H1 (cell line): ENCODE data around the gene CCL7. TPM values are rescaled to one million over a fixed set of nuclear protein-coding genes. Genes with fewer than 3 reads are reported as not detected.

Source experiments
- CTCF ChIA-PET: fragments of 300-600 bp; sonication (Branson Sonifier 250); formaldehyde crosslinking; loops from one replicate; lab custom pipeline; 2021; ENCODE audit not compliant: partially characterized antibody; lab: Charles Lee
- POLR2A ChIA-PET: fragments of 300-600 bp; sonication (Branson Sonifier 250); formaldehyde crosslinking; loops from one replicate; lab custom pipeline; 2021; ENCODE audit warnings: inconsistent platforms; ENCODE audit not compliant: partially characterized antibody; lab: Charles Lee
- DNase-seq, 2 experiments: peaks; one replicate each; pipeline versions ENCODE4 v3.0.0 to v3.0.0-alpha.2; 2010 to 2022; ENCODE audit warnings: low spot score in 2 of 2, low read depth in 1 of 2, mixed read lengths in 1 of 2
- FAIRE-seq: peaks from 2 replicates; lab custom pipeline; 2011; peaks lifted over from hg19 to GRCh38; lab: Jason Lieb, UNC
- H2AFZ ChIP-seq: 2 replicates; pipeline ENCODE4 v1.8.1; 2012; ENCODE audit warnings: low read length, inconsistent platforms
- H2AK5ac ChIP-seq: 2 replicates; pipeline ENCODE4 v1.6.1; 2013; ENCODE audit warnings: low read depth, low read length
- H2BK120ac ChIP-seq: replicated peaks from 2 replicates; pipeline ENCODE3; 2013; ENCODE audit warnings: low read depth, low read length, inconsistent platforms
- H2BK12ac ChIP-seq: 2 replicates; pipeline ENCODE4 v1.6.1; 2013; ENCODE audit warnings: low read depth, low read length
- H2BK15ac ChIP-seq: 2 replicates; pipeline ENCODE4 v1.6.1; 2013; ENCODE audit warnings: low read length
- H2BK20ac ChIP-seq: 2 replicates; pipeline ENCODE4 v1.6.1; 2013; ENCODE audit warnings: low read length
- H2BK5ac ChIP-seq: 2 replicates; pipeline ENCODE4 v1.6.1; 2013; ENCODE audit warnings: low read depth, low read length
- H3K14ac ChIP-seq: 2 replicates; pipeline ENCODE4 v1.6.1; 2013; ENCODE audit warnings: inconsistent platforms; ENCODE audit not compliant: insufficient read length
- H3K18ac ChIP-seq: 2 replicates; pipeline ENCODE4 v1.6.1; 2013; ENCODE audit warnings: low read length; ENCODE audit errors: extremely low read depth
- H3K23ac ChIP-seq: 2 replicates; pipeline ENCODE4 v1.6.1; 2013; ENCODE audit warnings: inconsistent platforms; ENCODE audit not compliant: insufficient read length
- H3K23me2 ChIP-seq: 2 replicates; pipeline ENCODE4 v1.6.1; 2013; ENCODE audit warnings: low read depth, low read length
- H3K27ac ChIP-seq: 2 replicates; pipeline ENCODE4 v1.6.1; 2011; ENCODE audit warnings: low read depth, low read length, inconsistent platforms
- H3K27me3 ChIP-seq, 4 experiments: replicated peaks in 1 of 4; 1 replicate in 1 of 4; 2 replicates in 3 of 4; pipeline versions ENCODE4 v1.6.1 to v1.8.1; 2011 to 2013; ENCODE audit warnings: low read length in 3 of 4, mild to moderate bottlenecking in 3 of 4, inconsistent platforms in 2 of 4, mixed read lengths in 2 of 4, moderate library complexity in 1 of 4; ENCODE audit not compliant: control insufficient read depth in 3 of 4, insufficient read depth in 3 of 4; ENCODE audit errors: extremely low read depth in 1 of 4
- H3K36me3 ChIP-seq, 4 experiments: 2 replicates each; pipeline versions ENCODE4 v1.6.1 to v1.8.1; 2011 to 2013; ENCODE audit warnings: mild to moderate bottlenecking in 4 of 4, low read length in 3 of 4, moderate library complexity in 2 of 4, control low read depth in 1 of 4, inconsistent platforms in 1 of 4; ENCODE audit not compliant: insufficient read depth in 4 of 4, control insufficient read depth in 2 of 4
- H3K4ac ChIP-seq: replicated peaks from 2 replicates; pipeline ENCODE3; 2013; ENCODE audit warnings: low read length, low read depth, mixed read lengths, inconsistent platforms; ENCODE audit not compliant: insufficient read length
- H3K4me1 ChIP-seq, 4 experiments: replicated peaks in 1 of 4; 1 replicate in 1 of 4; 2 replicates in 3 of 4; pipeline versions ENCODE4 v1.6.1 to v1.8.1; 2011 to 2013; ENCODE audit warnings: low read length in 3 of 4, inconsistent platforms in 2 of 4, mixed read lengths in 1 of 4; ENCODE audit not compliant: insufficient read depth in 4 of 4, control insufficient read depth in 3 of 4
- H3K4me2 ChIP-seq, 2 experiments: 2 replicates each; pipeline versions ENCODE4 v1.6.1 to v1.8.1; 2011 to 2013; ENCODE audit warnings: low read depth in 2 of 2, low read length in 2 of 2, control low read depth in 1 of 2, inconsistent platforms in 1 of 2, mild to moderate bottlenecking in 1 of 2; ENCODE audit not compliant: insufficient read depth in 1 of 2
- H3K4me3 ChIP-seq, 4 experiments: fragments of 200-600, 300-600 bp in 1 of 4; sonication (generic), shearing (Covaris generic), sonication (Bioruptor Twin) in 1 of 4; 2 replicates each; pipeline versions ENCODE4 v1.5.1 to v1.8.1; 2011 to 2016; ENCODE audit warnings: low read length in 4 of 4, low read depth in 3 of 4, control low read depth in 2 of 4, inconsistent platforms in 2 of 4, mild to moderate bottlenecking in 2 of 4, mixed read lengths in 1 of 4, moderate library complexity in 1 of 4; ENCODE audit not compliant: insufficient read depth in 2 of 4; ENCODE audit errors: extremely low read depth in 1 of 4
- H3K56ac ChIP-seq: replicated peaks from 2 replicates; pipeline ENCODE3; 2013; ENCODE audit warnings: low read depth, mild to moderate bottlenecking, mixed read lengths, low read length, inconsistent platforms; ENCODE audit not compliant: insufficient read length
- H3K79me1 ChIP-seq: 2 replicates; pipeline ENCODE4 v1.6.1; 2013; ENCODE audit warnings: low read depth, low read length, control low read depth
- H3K79me2 ChIP-seq, 2 experiments: 2 replicates each; pipeline versions ENCODE4 v1.6.1 to v1.8.1; 2012 to 2013; ENCODE audit warnings: low read length in 2 of 2, mild to moderate bottlenecking in 2 of 2, inconsistent platforms in 1 of 2; ENCODE audit not compliant: insufficient read depth in 2 of 2, control insufficient read depth in 1 of 2
- H3K9ac ChIP-seq, 4 experiments: replicated peaks in 1 of 4; 1 replicate in 1 of 4; 2 replicates in 3 of 4; pipeline versions ENCODE4 v1.6.1 to v1.8.1; 2011 to 2013; ENCODE audit warnings: low read depth in 3 of 4, low read length in 3 of 4, control low read depth in 2 of 4, mild to moderate bottlenecking in 2 of 4, moderate library complexity in 2 of 4, inconsistent platforms in 1 of 4; ENCODE audit errors: extremely low read depth in 1 of 4
- H3K9me3 ChIP-seq, 2 experiments: 2 replicates each; pipeline versions ENCODE4 v1.6.1 to v1.8.1; 2012 to 2013; ENCODE audit warnings: mild to moderate bottlenecking in 2 of 2, moderate library complexity in 2 of 2, control low read depth in 1 of 2, inconsistent platforms in 1 of 2, low read depth in 1 of 2, low read length in 1 of 2, mixed read lengths in 1 of 2; ENCODE audit not compliant: insufficient read depth in 2 of 2
- H4K20me1 ChIP-seq, 2 experiments: replicated peaks in 1 of 2; 2 replicates each; pipeline versions ENCODE3 to v1.8.1; 2011 to 2013; ENCODE audit warnings: inconsistent platforms in 2 of 2, low read length in 2 of 2, mild to moderate bottlenecking in 1 of 2; ENCODE audit not compliant: insufficient read depth in 2 of 2, control insufficient read depth in 1 of 2
- H4K5ac ChIP-seq: 2 replicates; pipeline ENCODE4 v1.6.1; 2013; ENCODE audit warnings: low read length, low read depth, mixed read lengths, inconsistent platforms; ENCODE audit not compliant: insufficient read length
- H4K8ac ChIP-seq: 2 replicates; pipeline ENCODE4 v1.8.0; 2013; ENCODE audit warnings: mild to moderate bottlenecking, moderate library complexity, low read length, inconsistent platforms; ENCODE audit not compliant: insufficient read depth; ENCODE audit errors: extremely low read depth
- H4K91ac ChIP-seq: replicated peaks from 2 replicates; pipeline ENCODE3; 2013; ENCODE audit warnings: low read length, mixed read lengths, inconsistent platforms; ENCODE audit not compliant: insufficient read length
- ATF2 ChIP-seq: IDR thresholded peaks from 2 replicates; pipeline ENCODE4 v1.6.1; 2012; ENCODE audit warnings: low read length, inconsistent platforms
- CREB1 ChIP-seq: IDR thresholded peaks from 2 replicates; pipeline ENCODE4 v1.6.1; 2012; ENCODE audit warnings: inconsistent platforms
- GABPA ChIP-seq: IDR thresholded peaks from 2 replicates; pipeline ENCODE4 v1.6.1; 2011; ENCODE audit warnings: mild to moderate bottlenecking, low read length, moderate library complexity, borderline replicate concordance; ENCODE audit not compliant: insufficient read depth
- HDAC6 ChIP-seq: IDR thresholded peaks from one replicate; pipeline ENCODE4 v1.7.1; 2012; ENCODE audit warnings: low read depth, mild to moderate bottlenecking, inconsistent platforms, low read length, moderate library complexity
- MAFK ChIP-seq: IDR thresholded peaks from 2 replicates; pipeline ENCODE4 v1.6.1; 2012; ENCODE audit warnings: low read depth, mild to moderate bottlenecking, improper control_type of control experiment, low read length
- PHF8 ChIP-seq: fragments of 200-600 bp; sonication (generic); conservative IDR thresholded peaks from 2 replicates; pipeline ENCODE4 v1.7.1; 2012; ENCODE audit warnings: low read depth, mild to moderate bottlenecking, inconsistent platforms, low read length, moderate library complexity
- POLR2AphosphoS5 ChIP-seq: IDR thresholded peaks from 2 replicates; pipeline ENCODE4 v1.6.1; 2011; ENCODE audit warnings: low read depth, low read length
- POU5F1 ChIP-seq: IDR thresholded peaks from 2 replicates; pipeline ENCODE4 v1.6.1; 2011; ENCODE audit warnings: low read depth, mild to moderate bottlenecking, low read length, moderate library complexity
- RXRA ChIP-seq: IDR thresholded peaks from 2 replicates; pipeline ENCODE4 v1.6.1; 2011; ENCODE audit warnings: low read depth, mild to moderate bottlenecking, low read length, moderate library complexity; ENCODE audit not compliant: insufficient read depth
- SAP30 ChIP-seq: fragments of 300-600 bp; sonication (generic); IDR thresholded peaks from 2 replicates; pipeline ENCODE4 v1.7.1; 2012; ENCODE audit warnings: low read length, moderate library complexity, mild to moderate bottlenecking, inconsistent platforms; ENCODE audit not compliant: insufficient read depth, insufficient replicate concordance
- SIN3A ChIP-seq, 2 experiments: IDR thresholded peaks in 1 of 2; conservative IDR thresholded peaks in 1 of 2; 2 replicates each; pipeline ENCODE4 v1.6.1; 2011 to 2012; ENCODE audit warnings: low read length in 2 of 2, improper control_type of control experiment in 1 of 2, low read depth in 1 of 2, mild to moderate bottlenecking in 1 of 2
- SIX5 ChIP-seq: IDR thresholded peaks from 2 replicates; pipeline ENCODE4 v1.6.1; 2011; ENCODE audit warnings: mild to moderate bottlenecking, low read depth, low read length
- TBP ChIP-seq: IDR thresholded peaks from 2 replicates; pipeline ENCODE4 v1.6.1; 2011; ENCODE audit warnings: low read depth, low read length, improper control_type of control experiment
- TCF12 ChIP-seq: IDR thresholded peaks from 2 replicates; pipeline ENCODE4 v1.6.1; 2011; ENCODE audit warnings: low read depth, mild to moderate bottlenecking, low read length
- ZNF274 ChIP-seq: IDR thresholded peaks from 2 replicates; pipeline ENCODE4 v1.7.0; 2012; ENCODE audit warnings: low read length, borderline replicate concordance; ENCODE audit errors: extremely low read depth
- polyA plus RNA-seq, 7 experiments: library from polyadenylated mRNA; depleted of rRNA in 3 of 7; stranded (reverse) in 5 of 7; unstranded in 2 of 7; fragments of >200 nt in 5 of 7; fragments of 200-250 nt in 2 of 7; gene quantifications; 1 replicate in 5 of 7; 2 replicates in 1 of 7; 4 replicates in 1 of 7; pipeline versions ENCODE4 v1.2.1 to v1.2.3, GENCODE V29; 2011 to 2013; ENCODE audit warnings: missing spikeins in 2 of 7, mixed read lengths in 2 of 7
- total RNA-seq: library from RNA; stranded (reverse); fragmentation: NEBNext Ultra II Directional; extraction: Animal tissue kit (Norgen Biotek cat#: 25700); gene quantifications from 2 replicates; pipeline ENCODE4 v1.2.1, GENCODE V29; 2021

Gene CCL7
- total and polyA plus RNA-seq, 2 of the 8 experiments (the other 6 are each of a cell fraction or from before 2014, with no cell fraction given): not detected

- peaks cover 4 to 7% of the 10 kb centered on the region in 2 experiments; a peak in 2 of 4 replicates for H3K9me3 ChIP-seq
- no peak overlapping the region for H2BK20ac ChIP-seq
- POLR2A ChIA-PET: no interaction called here
- no peaks in the 10 kb centered on the region for H4K20me1 ChIP-seq
- H2BK5ac ChIP-seq: no peak overlapping the region
- H4K91ac ChIP-seq: no peak overlapping the region
- H3K18ac ChIP-seq: no peak overlapping the region
- H3K27ac ChIP-seq: no peak overlapping the region
- DNase-seq (no peak), FAIRE-seq (no peak)
- H2BK12ac ChIP-seq: no peak overlapping the region
- no peak overlapping the region for H2BK120ac ChIP-seq
- no peak overlapping the region for H3K9ac ChIP-seq
- CTCF ChIA-PET: interaction anchor here (1.1 to 2.9 kb wide), 2 partner anchors 56 to 135 kb away, joined by 3 to 13 read pairs; no protein-coding TSS in a partner anchor
- no peak overlapping the region for H3K56ac ChIP-seq
- no peak overlapping the region for H2AFZ ChIP-seq
- H3K4me2 ChIP-seq: no peak overlapping the region
- H3K23me2 ChIP-seq: no peaks in the 10 kb centered on the region
- H3K4me3 ChIP-seq: no peak overlapping the region
- no peak overlapping the region for H3K23ac ChIP-seq
- H4K5ac ChIP-seq: no peak overlapping the region
- no peaks in the 10 kb centered on the region for H3K36me3 ChIP-seq
- H3K4ac ChIP-seq: no peak overlapping the region
- no peak overlapping the region for H3K14ac ChIP-seq
- no peak overlapping the region for H4K8ac ChIP-seq
- no peak overlapping the region for H2AK5ac ChIP-seq
- no peaks in the 10 kb centered on the region for H3K79me1 ChIP-seq
- no peaks in the 10 kb centered on the region for H3K79me2 ChIP-seq
- H3K4me1 ChIP-seq: 0 out of 7 replicates have a peak, but pooled peaks cover 0 to 4% (median 0%) of the 10 kb centered on the region in 4 experiments
- no peaks in the 10 kb centered on the region for H3K27me3 ChIP-seq
- no peak overlapping the region for H2BK15ac ChIP-seq
- TF ChIP-seq ZNF274 (no peak), RXRA (no peak), TCF12 (no peak), ATF2 (no peak), PHF8 (no peak), POLR2AphosphoS5 (no peak), MAFK (no peak), SAP30 (no peak), HDAC6 (no peak), SIN3A (conservative IDR thresholded peaks at IDR 0.05 in 1 of 2, IDR thresholded peaks at IDR 0.05 in 1 of 2; ENCODE audit: low read depth in 1 of 2, low read length in 2 of 2) (no peak), GABPA (no peak), CREB1 (no peak), POU5F1 (no peak), TBP (no peak), SIX5 (no peak)
These were observed 43.3 kb upstream of the CCL7 start for GRCh38 chr17:34226744-34227034.
